Left renal cortex interstitium (tissue), 4 donors: ENCODE results near the gene SRRD. TPM values are rescaled to one million over a fixed set of nuclear protein-coding genes. Genes with fewer than 3 reads are reported as not detected.

Experiments used
- DNase-seq, 4 donors: peaks; one replicate each; pipeline ENCODE4 v3.0.0-alpha.2; 2013; ENCODE audit warnings: low read depth in 4 of 4, low spot score in 2 of 4, missing footprints in 1 of 4
- polyA plus RNA-seq, 4 donors: library from polyadenylated mRNA; unstranded; fragments of 120-200 nt; gene quantifications; one replicate each; pipeline ENCODE4 v1.2.1, GENCODE V29; 2013; ENCODE audit not compliant: insufficient read length in 4 of 4

The SRRD gene
- polyA plus RNA-seq, 4 donors = 27.9 to 32.4 (median 30.6) TPM

- no peak for DNase-seq
Observed at GRCh38 chr22:26480611-26480932, 3.1 kb upstream of the SRRD start.

GRCh38 chr22:26481112-26481693, 2.5 kb upstream of the SRRD start:
- DNase-seq = no peak

GRCh38 chr22:26481694-26482093, 2.0 kb upstream of the SRRD start:
- no peak for DNase-seq

GRCh38 chr22:26482161-26482560, 1.5 kb upstream of the SRRD start:
- no peak for DNase-seq

GRCh38 chr22:26483043-26483438, 636 bp upstream of the SRRD start:
- DNase-seq = no peak

GRCh38 chr22:26484360-26484706, 656 bp downstream of the SRRD start:
- no peak for DNase-seq

GRCh38 chr22:26485013-26485412, 1.3 kb downstream of the SRRD start:
- no peak for DNase-seq

- no peak for DNase-seq
Observed at GRCh38 chr22:26485806-26486390, 2.2 kb downstream of the SRRD start.

- DNase-seq = no peak
Observed at GRCh38 chr22:26486394-26486793, 2.7 kb downstream of the SRRD start.

- no peak for DNase-seq
Observed at GRCh38 chr22:26487996-26488395, 4.3 kb downstream of the SRRD start.

GRCh38 chr22:26489447-26490036, 5.9 kb downstream of the SRRD start:
- no peak for DNase-seq

GRCh38 chr22:26492220-26492619, 8.5 kb downstream of the SRRD start:
- DNase-seq = no peak

GRCh38 chr22:26494506-26494905, 10.8 kb downstream of the SRRD start:
- no peak for DNase-seq

- DNase-seq = no peak
Observed at GRCh38 chr22:26496456-26496855, 12.8 kb downstream of the SRRD start.

GRCh38 chr22:26499188-26499703, 15.6 kb downstream of the SRRD start:
- DNase-seq = no peak

GRCh38 chr22:26501996-26502395, 18.3 kb downstream of the SRRD start:
- no peak for DNase-seq

- no peak for DNase-seq
Observed at GRCh38 chr22:26502688-26503561, 19.2 kb downstream of the SRRD start.

GRCh38 chr22:26503758-26504157, 20.1 kb downstream of the SRRD start:
- DNase-seq = no peak

GRCh38 chr22:26508148-26508547, 24.5 kb downstream of the SRRD start:
- no peak for DNase-seq

GRCh38 chr22:26512149-26512793, 28.6 kb downstream of the SRRD start, which contains the start of gene TFIP11:
TSS of gene TFIP11 (minus strand) at chr22:26512473. CDS start at chr22:26510272, 2,201 bp downstream.
- peak; percentile 66 to 90 (median 80) for DNase-seq

- no peak for DNase-seq
Observed at GRCh38 chr22:26513838-26514237, 30.2 kb downstream of the SRRD start.
